A549 (cell line): ENCODE measurements around the gene ALX1.

ENCODE experiments used
- BHLHE40 ChIP-seq: IDR thresholded peaks from 2 replicates; pipeline ENCODE4 v1.6.1; 2012; ENCODE audit warnings: low read depth, low read length, inconsistent platforms
- E2F6 ChIP-seq: IDR thresholded peaks from 2 replicates; pipeline ENCODE4 v1.6.1; 2012; ENCODE audit warnings: low read depth, borderline replicate concordance
- JUNB ChIP-seq: fragments of >200 bp; sonication (Bioruptor Twin); formaldehyde crosslinking; IDR thresholded peaks from 2 replicates; pipeline ENCODE4 v1.6.1; 2016
- POLR2A ChIP-seq: IDR thresholded peaks from 2 replicates; pipeline ENCODE4 v1.6.1; 2012; ENCODE audit warnings: mild to moderate bottlenecking, low read length
- POLR2AphosphoS2 ChIP-seq: conservative IDR thresholded peaks from 2 replicates; pipeline ENCODE4 v1.6.1; 2012; ENCODE audit warnings: low read length, improper control_type of control experiment, inconsistent platforms
- SMC3 ChIP-seq: fragments of >200 bp; sonication (Bioruptor Twin); formaldehyde crosslinking; IDR thresholded peaks from 3 replicates; pipeline ENCODE4 v1.6.1; 2018; ENCODE audit warnings: inconsistent platforms
- TF ChIP-seq, protein P1 (sequence below): fragments of >200 bp; sonication (Bioruptor Twin); formaldehyde crosslinking; IDR thresholded peaks from 3 replicates; pipeline ENCODE4 v1.5.1; 2016

DNA sequence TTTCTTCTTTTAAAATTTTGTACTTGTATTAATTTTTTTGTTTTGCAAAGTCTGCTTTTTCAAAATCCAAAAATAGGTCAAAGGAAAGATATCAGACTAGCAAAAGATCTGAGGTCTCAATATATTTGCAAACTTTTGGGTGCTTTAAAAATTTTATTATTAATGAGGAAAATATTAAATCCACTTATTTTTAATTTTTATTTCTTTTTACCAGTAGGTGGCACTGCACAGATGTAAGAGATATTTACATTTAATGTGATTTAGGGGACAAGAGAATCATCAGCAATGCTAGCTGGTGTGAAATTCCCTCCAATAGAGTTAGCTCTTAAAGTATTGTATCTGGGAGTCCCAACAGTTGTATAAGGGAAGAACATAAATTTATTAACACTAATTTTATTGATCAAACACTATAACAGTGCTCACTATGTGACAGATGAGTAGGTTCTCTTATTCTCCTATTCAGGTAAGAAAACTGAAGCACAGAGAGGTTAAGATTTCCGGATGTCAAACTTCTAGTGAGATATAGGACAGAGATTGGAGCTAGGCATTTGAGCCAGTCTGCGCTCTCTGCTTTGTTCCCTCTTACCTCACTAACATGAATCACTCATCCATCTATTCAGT, 30.5 kb downstream of the ALX1 start:
- TF ChIP-seq BHLHE40 = no peak
- TF ChIP-seq SMC3 = no peak
- no peak for TF ChIP-seq POLR2AphosphoS2
- TF ChIP-seq, protein P1, sequence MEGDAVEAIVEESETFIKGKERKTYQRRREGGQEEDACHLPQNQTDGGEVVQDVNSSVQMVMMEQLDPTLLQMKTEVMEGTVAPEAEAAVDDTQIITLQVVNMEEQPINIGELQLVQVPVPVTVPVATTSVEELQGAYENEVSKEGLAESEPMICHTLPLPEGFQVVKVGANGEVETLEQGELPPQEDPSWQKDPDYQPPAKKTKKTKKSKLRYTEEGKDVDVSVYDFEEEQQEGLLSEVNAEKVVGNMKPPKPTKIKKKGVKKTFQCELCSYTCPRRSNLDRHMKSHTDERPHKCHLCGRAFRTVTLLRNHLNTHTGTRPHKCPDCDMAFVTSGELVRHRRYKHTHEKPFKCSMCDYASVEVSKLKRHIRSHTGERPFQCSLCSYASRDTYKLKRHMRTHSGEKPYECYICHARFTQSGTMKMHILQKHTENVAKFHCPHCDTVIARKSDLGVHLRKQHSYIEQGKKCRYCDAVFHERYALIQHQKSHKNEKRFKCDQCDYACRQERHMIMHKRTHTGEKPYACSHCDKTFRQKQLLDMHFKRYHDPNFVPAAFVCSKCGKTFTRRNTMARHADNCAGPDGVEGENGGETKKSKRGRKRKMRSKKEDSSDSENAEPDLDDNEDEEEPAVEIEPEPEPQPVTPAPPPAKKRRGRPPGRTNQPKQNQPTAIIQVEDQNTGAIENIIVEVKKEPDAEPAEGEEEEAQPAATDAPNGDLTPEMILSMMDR = peak; percentile 56
- TF ChIP-seq JUNB = no peak
- no peak for TF ChIP-seq POLR2A
- TF ChIP-seq E2F6 = no peak
